Lower leg skin (tissue), 4 donors: ENCODE data around the gene FTO. TPM values are rescaled to one million over a fixed set of nuclear protein-coding genes. Genes with fewer than 3 reads are reported as not detected.

Source experiments
- DNase-seq, 2 donors: peaks; one replicate each; pipeline ENCODE4 v3.0.0-alpha.2; 2019; ENCODE audit warnings: low spot score in 2 of 2
- H3K4me3 ChIP-seq: fragments of 200-600 bp; sonication (generic); 2 replicates; pipeline ENCODE4 v1.5.1; 2017; ENCODE audit warnings: mild to moderate bottlenecking, low read depth; ENCODE audit not compliant: poor library complexity, severe bottlenecking
- POLR2A ChIP-seq, 2 donors: fragments of 450-650 bp; IDR thresholded peaks; one replicate each; pipeline ENCODE4 v1.6.1; 2016 to 2017; ENCODE audit warnings: antibody characterized with exemption in 2 of 2, mild to moderate bottlenecking in 1 of 2, moderate library complexity in 1 of 2
- WGBS, 2 donors: methylation state at CpG; one replicate each; pipeline ENCODE4 v1.1.5; 2018; 5-methylcytosine and 5-hydroxymethylcytosine counted together
- intact Hi-C: fragments of 100-400 bp; cut with DNase I; formaldehyde crosslinking; loops from one replicate; pipeline ENCODE4 v1.15.0; 2023; ENCODE audit warnings: low total_unique reads
- total RNA-seq, 4 donors: library from RNA; depleted of rRNA; stranded (reverse); fragments of >200 nt; gene quantifications; one replicate each; pipeline ENCODE4 v1.1.0, GENCODE V29; 2016
- TF ChIP-seq, protein P1 (sequence below), 3 donors: fragments of 450-650 bp; IDR thresholded peaks; one replicate each; pipeline ENCODE4 v1.5.1; 2016; ENCODE audit warnings: antibody characterized with exemption in 3 of 3, mild to moderate bottlenecking in 3 of 3, moderate library complexity in 2 of 3

FTO gene
- total RNA-seq, 4 donors from 2014 or later: 61.2 to 88.2 (median 64.1) TPM

- TF ChIP-seq POLR2A (IDR thresholded peaks at IDR 0.05): no peak
- TF ChIP-seq, protein P1, sequence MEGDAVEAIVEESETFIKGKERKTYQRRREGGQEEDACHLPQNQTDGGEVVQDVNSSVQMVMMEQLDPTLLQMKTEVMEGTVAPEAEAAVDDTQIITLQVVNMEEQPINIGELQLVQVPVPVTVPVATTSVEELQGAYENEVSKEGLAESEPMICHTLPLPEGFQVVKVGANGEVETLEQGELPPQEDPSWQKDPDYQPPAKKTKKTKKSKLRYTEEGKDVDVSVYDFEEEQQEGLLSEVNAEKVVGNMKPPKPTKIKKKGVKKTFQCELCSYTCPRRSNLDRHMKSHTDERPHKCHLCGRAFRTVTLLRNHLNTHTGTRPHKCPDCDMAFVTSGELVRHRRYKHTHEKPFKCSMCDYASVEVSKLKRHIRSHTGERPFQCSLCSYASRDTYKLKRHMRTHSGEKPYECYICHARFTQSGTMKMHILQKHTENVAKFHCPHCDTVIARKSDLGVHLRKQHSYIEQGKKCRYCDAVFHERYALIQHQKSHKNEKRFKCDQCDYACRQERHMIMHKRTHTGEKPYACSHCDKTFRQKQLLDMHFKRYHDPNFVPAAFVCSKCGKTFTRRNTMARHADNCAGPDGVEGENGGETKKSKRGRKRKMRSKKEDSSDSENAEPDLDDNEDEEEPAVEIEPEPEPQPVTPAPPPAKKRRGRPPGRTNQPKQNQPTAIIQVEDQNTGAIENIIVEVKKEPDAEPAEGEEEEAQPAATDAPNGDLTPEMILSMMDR (IDR thresholded peaks at IDR 0.05): peak in 1 of 3 donors; percentile 36
- peak in 1 of 2 donors; percentile 33 for DNase-seq
- H3K4me3 ChIP-seq: no peak overlapping the region
- 10 to 12% methylated on average over 3 of the region's 3 CpGs for WGBS, 2 donors
- intact Hi-C loops: loop anchor here (10.0 kb wide), 1 partner anchor 117 kb away; no protein-coding TSS in a partner anchor
Measured at GRCh38 chr16:53892155-53892554, 188.2 kb downstream of the FTO start.

DNA sequence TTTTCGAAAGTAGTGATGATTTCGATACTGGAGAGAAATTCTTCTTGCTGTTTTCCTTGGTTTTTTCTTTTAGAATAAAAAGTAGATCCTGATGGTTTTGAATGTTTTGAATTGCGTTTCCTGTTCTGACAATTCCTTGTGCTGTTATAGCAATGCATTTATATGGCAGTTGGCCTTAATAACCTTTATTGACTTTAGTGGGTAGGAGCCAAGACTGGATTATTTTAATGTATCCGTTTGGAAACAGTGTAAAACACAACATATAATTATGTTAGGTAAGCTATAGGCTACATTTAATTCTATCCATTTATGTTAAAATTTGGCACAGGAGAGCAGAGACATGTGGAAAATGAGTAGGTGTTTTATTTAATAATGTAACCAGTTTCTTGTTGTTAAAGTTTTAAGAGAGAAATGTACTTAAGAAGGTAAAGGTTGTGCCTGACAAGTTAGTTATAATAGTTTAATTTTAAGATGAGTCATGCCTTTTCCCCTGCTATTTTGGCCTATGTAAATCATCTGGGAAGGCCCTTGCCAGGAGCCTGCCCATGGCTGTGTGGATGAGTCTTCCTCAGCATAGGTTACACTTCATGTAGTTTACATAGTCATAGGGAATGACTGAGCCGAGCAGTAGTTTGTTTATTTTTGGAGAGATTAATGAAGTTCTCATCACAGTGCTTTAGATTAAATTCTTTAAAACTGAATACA lies 189.9 kb downstream of the FTO start:
- DNase-seq: no peak

GRCh38 chr16:53894686-53895085 lies 190.7 kb downstream of the FTO start:
- no peak for DNase-seq
- intact Hi-C loops: loop anchor here (10.0 kb wide), 1 partner anchor 120 kb away; no protein-coding TSS in a partner anchor
- TF ChIP-seq, protein P1 (IDR thresholded peaks at IDR 0.05): no peak
- no peak for TF ChIP-seq POLR2A (IDR thresholded peaks at IDR 0.05)
- H3K4me3 ChIP-seq: no peak overlapping the region
- 90 to 94% methylated on average over 3 of the region's 3 CpGs for WGBS, 2 donors

More for the DNA sequence above, 189.9 kb downstream of the FTO start:
- WGBS, 2 donors: 62% methylated on average over 5 of the region's 5 CpGs
- H3K4me3 ChIP-seq: no peak overlapping the region
- intact Hi-C loops: loop anchor here (10.0 kb wide), 1 partner anchor 119 kb away; no protein-coding TSS in a partner anchor
- no peak for TF ChIP-seq POLR2A (IDR thresholded peaks at IDR 0.05)
- TF ChIP-seq, protein P1 (IDR thresholded peaks at IDR 0.05): no peak

- no peak for DNase-seq
- no peak overlapping the region for H3K4me3 ChIP-seq
- intact Hi-C loops: loop anchor here (10.0 kb wide), 1 partner anchor 121 kb away; no protein-coding TSS in a partner anchor
- TF ChIP-seq POLR2A (IDR thresholded peaks at IDR 0.05): no peak
- TF ChIP-seq, protein P1 (IDR thresholded peaks at IDR 0.05): no peak
- WGBS, 2 donors: 82 to 86% methylated on average over 2 of the region's 2 CpGs
Measured at GRCh38 chr16:53895433-53895832, 191.5 kb downstream of the FTO start.

GRCh38 chr16:53895851-53896250 lies 191.9 kb downstream of the FTO start:
- no peak for DNase-seq
- H3K4me3 ChIP-seq: no peak overlapping the region
- WGBS, 2 donors: 91 to 98% methylated on average over 2 of the region's 2 CpGs
- intact Hi-C loops: loop anchor here (10.0 kb wide), 1 partner anchor 121 kb away; no protein-coding TSS in a partner anchor
- no peak for TF ChIP-seq POLR2A (IDR thresholded peaks at IDR 0.05)
- TF ChIP-seq, protein P1 (IDR thresholded peaks at IDR 0.05): no peak
